GM12864 (cell line): ENCODE data around the gene PRMT2.
"Not testable (repeated sequence)": the region's sequence is repeated elsewhere in the genome, so short reads cannot be mapped to it uniquely, and the experiment has no call there.

ENCODE experiments used
- DNase-seq: peaks from one replicate; pipeline ENCODE4 v3.0.0-alpha.2; 2011; ENCODE audit warnings: low read depth
- H3K4me3 ChIP-seq: 2 replicates; pipeline ENCODE4 v1.5.1; 2011; ENCODE audit warnings: mild to moderate bottlenecking, low read depth, low read length, control low read depth
- TF ChIP-seq, protein P1 (sequence below): IDR thresholded peaks from 2 replicates; pipeline ENCODE4 v1.5.1; 2011; ENCODE audit warnings: low read depth, mild to moderate bottlenecking, moderate library complexity, low read length, control low read depth, inconsistent platforms; ENCODE audit errors: missing control alignments

Gene PRMT2

DNA sequence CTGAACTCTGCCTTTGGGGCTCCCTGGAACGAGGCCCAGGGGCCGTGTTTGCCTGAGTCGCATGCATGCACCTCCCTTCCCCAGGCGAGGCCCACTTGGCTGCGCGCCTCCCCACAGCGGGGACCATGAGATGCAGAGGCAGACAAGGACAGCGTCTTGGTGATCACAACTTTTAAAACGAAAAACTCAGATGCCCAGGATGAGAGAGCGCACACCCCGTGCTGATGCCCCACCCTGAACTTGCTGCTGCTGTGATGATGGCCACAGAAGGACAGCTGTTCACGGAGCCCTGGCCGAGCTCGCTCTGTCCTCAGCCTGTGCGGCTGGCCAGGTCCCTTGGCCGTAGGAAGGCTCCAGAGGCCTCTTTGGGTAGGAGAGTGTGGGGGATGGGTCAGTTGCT lies 11.4 kb upstream of the PRMT2 start:
- TF ChIP-seq, protein P1, sequence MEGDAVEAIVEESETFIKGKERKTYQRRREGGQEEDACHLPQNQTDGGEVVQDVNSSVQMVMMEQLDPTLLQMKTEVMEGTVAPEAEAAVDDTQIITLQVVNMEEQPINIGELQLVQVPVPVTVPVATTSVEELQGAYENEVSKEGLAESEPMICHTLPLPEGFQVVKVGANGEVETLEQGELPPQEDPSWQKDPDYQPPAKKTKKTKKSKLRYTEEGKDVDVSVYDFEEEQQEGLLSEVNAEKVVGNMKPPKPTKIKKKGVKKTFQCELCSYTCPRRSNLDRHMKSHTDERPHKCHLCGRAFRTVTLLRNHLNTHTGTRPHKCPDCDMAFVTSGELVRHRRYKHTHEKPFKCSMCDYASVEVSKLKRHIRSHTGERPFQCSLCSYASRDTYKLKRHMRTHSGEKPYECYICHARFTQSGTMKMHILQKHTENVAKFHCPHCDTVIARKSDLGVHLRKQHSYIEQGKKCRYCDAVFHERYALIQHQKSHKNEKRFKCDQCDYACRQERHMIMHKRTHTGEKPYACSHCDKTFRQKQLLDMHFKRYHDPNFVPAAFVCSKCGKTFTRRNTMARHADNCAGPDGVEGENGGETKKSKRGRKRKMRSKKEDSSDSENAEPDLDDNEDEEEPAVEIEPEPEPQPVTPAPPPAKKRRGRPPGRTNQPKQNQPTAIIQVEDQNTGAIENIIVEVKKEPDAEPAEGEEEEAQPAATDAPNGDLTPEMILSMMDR: no peak
- no peak overlapping the region for H3K4me3 ChIP-seq
- no peak for DNase-seq

DNA sequence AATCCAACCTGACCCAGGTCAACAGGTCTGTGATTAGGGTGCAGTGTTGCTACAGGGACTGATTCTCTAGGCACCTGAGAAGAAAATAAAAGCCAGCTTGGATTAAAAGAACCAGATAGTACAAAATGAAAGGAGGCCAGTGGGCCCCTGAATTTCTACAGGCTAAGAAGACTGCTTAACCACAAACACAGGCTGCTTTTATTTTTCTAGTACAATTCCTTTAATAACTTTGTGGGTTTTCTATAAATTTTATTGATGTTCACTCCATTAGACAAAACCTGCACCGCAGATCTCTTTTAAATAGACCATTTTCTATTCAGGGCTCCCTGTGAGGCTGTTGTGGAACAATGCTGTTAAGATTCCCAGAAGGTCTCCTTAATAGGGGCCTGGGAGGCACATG lies 9.7 kb upstream of the PRMT2 start:
- TF ChIP-seq, protein P1: no peak
- no peak overlapping the region for H3K4me3 ChIP-seq

DNA sequence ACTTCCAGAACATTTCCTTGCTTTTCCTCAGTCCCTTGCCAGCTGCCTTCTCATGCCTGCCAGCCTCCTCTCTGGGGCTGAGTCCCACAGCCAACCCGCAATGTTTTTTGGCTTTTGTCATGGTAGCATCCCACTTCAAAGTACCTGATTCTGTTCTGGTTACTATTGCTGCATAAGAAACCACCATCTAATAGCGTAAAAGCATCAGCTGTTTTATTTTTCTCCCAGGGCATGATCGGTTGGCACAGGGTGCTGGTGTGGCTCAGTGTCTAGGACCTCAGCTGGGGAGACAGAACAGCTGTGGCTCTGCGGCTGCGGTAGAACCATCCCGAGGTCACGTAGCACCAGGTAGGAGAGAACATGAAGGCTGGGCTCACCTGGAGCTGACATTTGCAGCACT lies 8.9 kb upstream of the PRMT2 start:
- H3K4me3 ChIP-seq: no peak overlapping the region
- TF ChIP-seq, protein P1: no peak
- no peak for DNase-seq

More for the DNA sequence above, 9.7 kb upstream of the PRMT2 start:
- no peak for DNase-seq

DNA sequence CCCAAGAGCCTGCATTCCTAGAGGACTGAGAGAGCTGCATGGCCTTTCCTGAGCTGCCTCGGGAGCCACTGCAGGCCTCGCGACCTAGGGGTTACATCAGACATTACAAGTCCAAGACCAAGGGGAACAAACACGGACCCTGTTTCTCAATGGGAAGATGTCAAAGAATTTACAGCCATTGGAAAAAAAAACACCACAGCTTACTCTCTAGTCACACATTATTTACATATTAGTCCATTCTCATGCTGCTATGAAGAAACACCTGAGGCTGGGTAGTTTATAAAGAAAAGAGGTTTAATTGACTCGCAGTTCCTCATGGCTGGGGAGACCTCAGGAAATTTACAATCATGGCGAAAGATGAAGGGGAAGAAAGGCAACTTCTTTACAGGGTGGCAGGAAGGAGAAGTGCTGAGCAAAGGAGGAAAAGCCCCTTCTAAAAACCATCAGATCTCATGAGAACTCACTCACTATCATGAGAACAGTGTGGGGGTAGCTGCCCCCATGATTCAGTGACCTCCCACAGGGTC lies 8.4 kb upstream of the PRMT2 start:
- no peak overlapping the region for H3K4me3 ChIP-seq
- DNase-seq: no peak
- TF ChIP-seq, protein P1: no peak

DNA sequence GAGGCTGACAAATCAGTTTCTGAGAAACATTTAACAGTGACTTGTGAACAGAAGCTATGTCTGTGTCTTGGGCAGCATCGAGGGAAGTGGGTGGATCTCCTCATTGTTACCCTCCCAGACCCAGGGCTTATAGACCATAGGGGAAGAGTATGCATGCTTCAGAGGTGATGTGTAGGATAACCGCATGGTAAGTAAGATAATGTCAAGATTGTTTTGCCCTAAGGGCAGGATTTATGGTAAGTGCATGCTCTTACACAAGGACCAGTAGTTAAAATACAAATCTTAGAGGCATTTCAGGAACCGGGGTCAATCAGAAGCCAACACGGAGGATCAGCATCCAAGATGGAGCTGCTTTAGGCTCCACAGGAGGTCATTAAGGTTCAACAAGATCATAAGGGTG lies 7.7 kb upstream of the PRMT2 start:
- TF ChIP-seq, protein P1: no peak
- DNase-seq: no peak
- H3K4me3 ChIP-seq: no peak overlapping the region

DNA sequence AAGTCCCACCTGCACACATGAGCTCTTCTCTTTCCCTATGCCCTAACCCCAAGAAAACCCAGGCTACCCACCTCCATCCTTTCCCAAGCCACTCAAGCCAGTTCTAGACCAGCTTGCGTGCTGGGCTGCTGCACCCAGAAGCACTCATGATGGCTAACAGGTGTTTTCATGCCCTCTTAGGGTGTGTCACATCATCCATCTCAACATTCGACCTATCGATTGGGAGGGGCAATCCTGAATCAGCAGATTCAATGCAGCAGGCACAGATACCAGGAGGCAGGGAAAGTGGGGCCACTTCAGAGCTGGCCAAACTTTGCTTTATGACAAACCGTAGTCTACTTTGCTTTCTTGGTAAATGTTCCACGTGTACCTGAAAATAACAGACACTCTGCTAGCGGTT lies 6.6 kb upstream of the PRMT2 start:
- no peak for DNase-seq

DNA sequence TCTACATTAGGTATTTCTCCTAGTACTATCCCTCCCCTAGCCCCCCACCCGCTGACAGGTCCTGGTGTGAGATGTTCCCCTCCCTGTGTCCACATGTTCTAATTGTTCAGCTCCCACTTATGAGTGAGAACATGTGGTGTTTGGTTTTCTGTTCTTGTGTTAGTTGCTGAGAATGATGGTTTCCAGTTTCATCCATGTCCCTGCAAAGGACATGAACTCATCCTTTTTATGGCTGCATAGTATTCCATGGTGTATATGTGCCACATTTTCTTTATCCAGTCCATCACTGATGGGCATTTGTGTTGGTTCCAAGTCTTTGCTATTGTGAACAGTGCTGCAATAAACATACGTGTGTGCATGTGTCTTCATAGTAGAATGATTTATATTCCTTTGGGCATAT lies 4.6 kb upstream of the PRMT2 start:
- DNase-seq: not testable (repeated sequence)

More for the DNA sequence above, 6.6 kb upstream of the PRMT2 start:
- TF ChIP-seq, protein P1: no peak
- no peak overlapping the region for H3K4me3 ChIP-seq

More for the DNA sequence above, 4.6 kb upstream of the PRMT2 start:
- H3K4me3 ChIP-seq: not testable (repeated sequence)
